HEK293T (cell line): ENCODE measurements around the gene SLX4IP.

Experiments used
- ARNT ChIP-seq: fragments of 450-650 bp; IDR thresholded peaks from 2 replicates; pipeline ENCODE4 v1.6.1; 2017; ENCODE audit warnings: mild to moderate bottlenecking
- BHLHE40 ChIP-seq: fragments of 450-650 bp; IDR thresholded peaks from 2 replicates; pipeline ENCODE4 v1.6.1; 2016; ENCODE audit warnings: mild to moderate bottlenecking, moderate library complexity, borderline replicate concordance
- FOXA1 ChIP-seq: fragments of 450-650 bp; IDR thresholded peaks from 2 replicates; pipeline ENCODE4 v1.6.1; 2016; ENCODE audit warnings: mild to moderate bottlenecking
- FOXK2 ChIP-seq: fragments of 450-650 bp; IDR thresholded peaks from 2 replicates; pipeline ENCODE4 v1.6.1; 2016; ENCODE audit warnings: mild to moderate bottlenecking
- FOXM1 ChIP-seq: fragments of 450-650 bp; IDR thresholded peaks from 2 replicates; pipeline ENCODE4 v1.6.1; 2017; ENCODE audit warnings: mild to moderate bottlenecking, borderline replicate concordance
- HDGF ChIP-seq: fragments of 450-650 bp; IDR thresholded peaks from 2 replicates; pipeline ENCODE4 v1.6.1; 2017; ENCODE audit warnings: antibody characterized with exemption, borderline replicate concordance
- NFRKB ChIP-seq: fragments of 450-650 bp; IDR thresholded peaks from 2 replicates; pipeline ENCODE4 v1.6.1; 2016; ENCODE audit warnings: mild to moderate bottlenecking, moderate library complexity
- SP1 ChIP-seq: fragments of 450-650 bp; IDR thresholded peaks from 2 replicates; pipeline ENCODE4 v1.6.1; 2017
- SUZ12 ChIP-seq: fragments of 450-650 bp; IDR thresholded peaks from 2 replicates; pipeline ENCODE4 v1.6.1; 2016; ENCODE audit warnings: mild to moderate bottlenecking
- TARDBP ChIP-seq: fragments of 450-650 bp; IDR thresholded peaks from 2 replicates; pipeline ENCODE4 v1.6.1; 2016
- ZNF384 ChIP-seq: fragments of 450-650 bp; IDR thresholded peaks from 2 replicates; pipeline ENCODE4 v1.6.1; 2016
- TF ChIP-seq, protein P1 (sequence below): fragments of 450-650 bp; IDR thresholded peaks from 2 replicates; pipeline ENCODE4 v1.6.1; 2016

DNA sequence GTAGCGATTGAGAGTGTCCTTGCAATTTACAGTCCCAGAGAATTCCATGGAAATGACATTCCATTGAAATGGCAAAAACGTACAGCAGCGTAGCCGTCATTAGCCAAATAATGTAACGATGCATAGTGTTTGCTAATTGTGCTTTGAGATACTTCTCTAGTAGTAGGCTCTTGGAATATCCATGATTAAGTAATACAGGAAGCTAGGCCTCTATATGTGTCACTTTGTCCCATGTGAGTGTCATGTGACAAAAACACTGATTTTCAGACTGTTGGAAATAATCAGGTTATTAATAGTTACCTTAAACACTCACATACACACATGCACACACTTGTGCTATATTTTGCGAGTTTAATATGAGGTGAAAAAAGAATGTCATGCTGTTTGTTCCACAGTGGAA is 35.2 kb downstream of the SLX4IP start:
- TF ChIP-seq TARDBP (no peak), SP1 (no peak), SUZ12 (no peak), FOXK2 (no peak), NFRKB (no peak), FOXM1 (no peak), ZNF384 (no peak), HDGF (no peak), BHLHE40 (no peak), ARNT (no peak), FOXA1 (no peak)
- TF ChIP-seq, protein P1, sequence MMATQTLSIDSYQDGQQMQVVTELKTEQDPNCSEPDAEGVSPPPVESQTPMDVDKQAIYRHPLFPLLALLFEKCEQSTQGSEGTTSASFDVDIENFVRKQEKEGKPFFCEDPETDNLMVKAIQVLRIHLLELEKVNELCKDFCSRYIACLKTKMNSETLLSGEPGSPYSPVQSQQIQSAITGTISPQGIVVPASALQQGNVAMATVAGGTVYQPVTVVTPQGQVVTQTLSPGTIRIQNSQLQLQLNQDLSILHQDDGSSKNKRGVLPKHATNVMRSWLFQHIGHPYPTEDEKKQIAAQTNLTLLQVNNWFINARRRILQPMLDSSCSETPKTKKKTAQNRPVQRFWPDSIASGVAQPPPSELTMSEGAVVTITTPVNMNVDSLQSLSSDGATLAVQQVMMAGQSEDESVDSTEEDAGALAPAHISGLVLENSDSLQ, result no peak
